C1 segment of cervical spinal cord (tissue), 14 donors: ENCODE measurements around the gene HAVCR1.

Experiments
- DNase-seq, 14 donors: peaks; one replicate each; lab custom pipeline; 2025; lab: John Stamatoyannopoulos, UW

HAVCR1 gene

DNA sequence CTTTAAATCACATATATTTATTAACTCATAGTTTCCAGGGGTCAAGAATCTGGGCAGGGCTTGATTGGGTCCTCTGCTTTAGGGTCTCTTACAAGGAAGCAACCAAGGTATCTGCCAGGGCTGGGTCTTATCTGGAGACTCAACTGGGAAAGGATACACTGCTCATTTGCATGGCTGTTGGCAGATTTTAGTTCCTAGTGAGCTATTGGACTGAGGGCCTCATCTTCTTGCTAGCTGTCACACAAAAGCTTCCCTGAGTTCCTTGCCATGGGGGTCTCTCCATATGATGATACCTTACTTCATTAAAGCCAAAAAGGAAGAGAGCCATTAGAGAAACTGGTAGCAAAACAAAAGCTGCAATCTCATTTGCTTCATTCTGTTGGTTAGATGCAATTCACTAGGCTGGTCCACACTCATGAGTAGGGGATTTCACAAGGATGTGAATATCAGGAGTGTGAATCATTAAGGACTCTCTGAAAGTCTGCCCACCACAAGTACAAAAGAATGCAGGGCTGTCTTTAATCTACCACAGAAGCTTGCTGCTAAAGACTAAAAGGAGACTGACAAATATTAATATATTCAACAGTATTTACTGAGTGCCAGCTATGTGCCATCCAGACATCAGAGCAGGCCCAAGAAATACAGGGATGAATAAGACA, 53.9 kb downstream of the HAVCR1 start:
- no peak for DNase-seq

DNA sequence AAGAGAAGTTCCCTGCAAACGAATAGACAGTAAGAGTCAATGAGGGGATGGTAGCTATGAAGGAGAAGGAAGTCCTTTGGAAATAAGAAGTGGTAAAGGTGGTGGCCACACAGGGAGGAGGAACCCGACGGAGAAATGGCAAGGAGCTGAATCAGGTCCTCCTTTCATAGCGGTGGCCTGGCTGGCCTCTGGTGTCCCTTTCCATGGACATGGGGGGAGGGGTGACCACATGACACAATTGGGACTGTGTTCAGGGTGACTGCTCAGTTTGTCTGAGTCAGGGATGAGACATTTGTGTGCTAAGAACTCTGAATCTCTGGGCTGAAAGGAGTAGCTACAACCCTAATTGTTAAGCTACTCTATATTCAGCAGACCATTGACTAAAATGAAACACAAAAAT, 67.2 kb downstream of the HAVCR1 start:
- DNase-seq: no peak

DNA sequence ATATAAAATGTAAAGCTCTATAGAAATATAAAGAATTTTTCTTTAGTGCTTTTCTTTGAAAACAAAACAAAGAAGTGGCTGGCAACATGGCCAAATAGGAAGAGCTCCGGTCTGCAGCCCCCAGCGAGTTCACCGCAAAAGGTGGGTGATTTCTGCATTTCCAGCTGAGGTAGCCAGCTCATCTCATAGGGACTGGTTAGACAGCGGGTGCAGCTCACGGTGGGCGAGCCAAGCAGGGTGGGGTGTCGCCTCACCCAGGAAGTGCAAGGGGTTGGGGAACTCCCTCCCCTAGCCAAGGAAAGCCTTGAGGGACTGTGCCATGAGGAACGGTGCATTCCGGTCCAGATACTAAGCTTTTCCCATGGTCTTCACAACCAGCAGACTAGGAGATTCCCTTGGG, 74.9 kb downstream of the HAVCR1 start:
- no peak for DNase-seq

DNA sequence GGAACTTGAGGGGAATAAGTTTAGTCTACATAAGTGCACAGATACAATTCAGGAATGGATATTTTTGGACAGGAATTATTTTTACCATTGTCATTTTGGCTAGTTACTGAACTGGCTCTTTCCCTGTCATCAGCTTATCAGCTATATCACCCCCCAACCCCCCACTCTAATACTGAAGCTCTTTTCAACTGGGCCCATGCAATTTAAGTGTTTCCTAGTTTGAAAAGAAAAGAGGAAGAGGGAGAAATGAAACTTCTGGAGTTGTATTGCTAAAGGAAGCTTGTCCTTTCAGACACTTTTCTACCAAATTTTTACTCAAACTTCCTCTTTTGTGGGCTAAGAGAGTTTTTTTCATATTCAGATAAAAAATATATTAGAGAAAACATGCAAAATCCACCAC, 77.4 kb downstream of the HAVCR1 start:
- no peak for DNase-seq
